GM23338 (cell line): ENCODE data around the gene TPMT. TPM values are rescaled to one million over a fixed set of nuclear protein-coding genes. Genes with fewer than 3 reads are reported as not detected.

Experiments used
- ATAC-seq: fragments of 200-7000 bp; cut with Tn5 transposase; 3 replicates; pipeline ENCODE4 v1.9.1; 2020
- DNase-seq: peaks from one replicate; pipeline ENCODE4 v3.0.0-alpha.2; 2015; ENCODE audit warnings: low spot score
- H2AFZ ChIP-seq: fragments of 200-600 bp; sonication (generic); 2 replicates; pipeline ENCODE4 v1.8.0; 2016; ENCODE audit warnings: antibody characterized with exemption, mild to moderate bottlenecking, moderate library complexity
- H3F3A ChIP-seq: fragments of 200-600 bp; sonication (generic); replicated peaks from 2 replicates; pipeline ENCODE4 v1.8.0; 2017; ENCODE audit warnings: antibody characterized with exemption, mixed run types, low read depth
- H3K27ac ChIP-seq: fragments of 200-600 bp; sonication (generic); 2 replicates; pipeline ENCODE4 v1.6.1; 2016; ENCODE audit warnings: low read depth
- H3K27me3 ChIP-seq: fragments of 200-600 bp; sonication (generic); 2 replicates; pipeline ENCODE4 v1.8.0; 2016; ENCODE audit warnings: mild to moderate bottlenecking, mixed run types, moderate library complexity; ENCODE audit not compliant: insufficient read depth
- H3K36me3 ChIP-seq: fragments of 200-600 bp; sonication (generic); 2 replicates; pipeline ENCODE4 v1.8.0; 2016; ENCODE audit warnings: mild to moderate bottlenecking; ENCODE audit not compliant: insufficient read depth
- H3K4me1 ChIP-seq: fragments of 200-600 bp; sonication (generic); 2 replicates; pipeline ENCODE4 v1.8.0; 2016; ENCODE audit warnings: mild to moderate bottlenecking, moderate library complexity; ENCODE audit not compliant: insufficient read depth
- H3K4me2 ChIP-seq: fragments of 200-600 bp; sonication (generic); 2 replicates; pipeline ENCODE4 v1.7.1; 2017; ENCODE audit warnings: mixed run types
- H3K4me3 ChIP-seq: fragments of 200-600 bp; sonication (generic); 2 replicates; pipeline ENCODE4 v1.6.1; 2016; ENCODE audit warnings: mixed run types
- H3K79me2 ChIP-seq: fragments of 200-600 bp; sonication (generic); replicated peaks from 2 replicates; pipeline ENCODE4 v1.8.0; 2017; ENCODE audit warnings: mild to moderate bottlenecking; ENCODE audit not compliant: insufficient read depth
- H3K9me2 ChIP-seq: fragments of 200-600 bp; sonication (generic); 2 replicates; pipeline ENCODE4 v1.8.0; 2017; ENCODE audit not compliant: insufficient read depth
- H4K20me1 ChIP-seq: fragments of 200-600 bp; sonication (generic); replicated peaks from 2 replicates; pipeline ENCODE4 v1.8.0; 2017; ENCODE audit warnings: mild to moderate bottlenecking; ENCODE audit not compliant: insufficient read depth
- H3K27ac Mint-ChIP-seq: 2 replicates; pipeline ENCODE4 v1.8.0; 2020; ENCODE audit warnings: inconsistent platforms, mild to moderate bottlenecking, moderate library complexity, mixed read lengths
- H3K27me3 Mint-ChIP-seq: 3 replicates; pipeline ENCODE4 v1.8.0; 2022; ENCODE audit warnings: low read depth, mild to moderate bottlenecking, moderate library complexity, mixed read lengths, inconsistent platforms; ENCODE audit not compliant: insufficient read depth, poor library complexity
- H3K36me3 Mint-ChIP-seq: 3 replicates; pipeline ENCODE4 v1.8.0; 2021; ENCODE audit warnings: low read depth, mild to moderate bottlenecking, inconsistent platforms, moderate library complexity, mixed read lengths
- H3K4me1 Mint-ChIP-seq: 3 replicates; pipeline ENCODE4 v1.8.0; 2020; ENCODE audit warnings: mild to moderate bottlenecking, inconsistent platforms, mixed read lengths
- H3K4me3 Mint-ChIP-seq: 3 replicates; pipeline ENCODE4 v1.8.0; 2021; ENCODE audit warnings: moderate library complexity, mild to moderate bottlenecking, inconsistent platforms, mixed read lengths
- H3K9me3 Mint-ChIP-seq: 3 replicates; pipeline ENCODE4 v1.8.0; 2020; ENCODE audit warnings: moderate library complexity, mild to moderate bottlenecking, inconsistent platforms, mixed read lengths
- CTCF ChIP-seq, 2 experiments: fragments of 200-600 bp in 1 of 2; sonication (generic) in 1 of 2; conservative IDR thresholded peaks; 2 replicates each; pipeline versions ENCODE4 v1.5.1 to v1.6.1; 2016 to 2017; ENCODE audit warnings: antibody characterized with exemption in 2 of 2, low read depth in 2 of 2, mild to moderate bottlenecking in 2 of 2, moderate library complexity in 1 of 2
- ETS1 ChIP-seq: IDR thresholded peaks from 2 replicates; pipeline ENCODE4 v1.6.1; 2016; ENCODE audit warnings: antibody characterized with exemption
- EZH2 ChIP-seq: fragments of 200-600 bp; sonication (generic); IDR thresholded peaks from one replicate; pipeline ENCODE4 v1.8.0; 2017; ENCODE audit warnings: antibody characterized with exemption, mild to moderate bottlenecking, low read depth; ENCODE audit not compliant: unreplicated experiment
- EZH2phosphoT487 ChIP-seq: fragments of 200-600 bp; sonication (generic); IDR thresholded peaks from one replicate; pipeline ENCODE4 v1.8.1; 2018; ENCODE audit warnings: antibody characterized with exemption; ENCODE audit not compliant: unreplicated experiment
- JUNB ChIP-seq: IDR thresholded peaks from one replicate; pipeline ENCODE4 v1.6.1; 2016; ENCODE audit warnings: antibody characterized with exemption; ENCODE audit not compliant: unreplicated experiment
- NANOG ChIP-seq: IDR thresholded peaks from 2 replicates; pipeline ENCODE4 v1.6.1; 2016; ENCODE audit warnings: antibody characterized with exemption, borderline replicate concordance
- POLR2AphosphoS5 ChIP-seq: IDR thresholded peaks from 2 replicates; pipeline ENCODE4 v1.6.1; 2016; ENCODE audit warnings: antibody characterized with exemption, low read depth
- REST ChIP-seq: IDR thresholded peaks from one replicate; pipeline ENCODE4 v1.6.1; 2018; ENCODE audit warnings: antibody characterized with exemption; ENCODE audit not compliant: unreplicated experiment
- STAT1 ChIP-seq: IDR thresholded peaks from one replicate; pipeline ENCODE4 v1.6.1; 2016; ENCODE audit warnings: antibody characterized with exemption; ENCODE audit not compliant: unreplicated experiment
- polyA plus RNA-seq: library from polyadenylated mRNA; unstranded; fragments of >200 nt; fragmentation: Nextera tagmentation; extraction: Ambion mirVana; gene quantifications from 2 replicates; pipeline ENCODE4 v1.2.1, GENCODE V29; 2016
- total RNA-seq: library from RNA; depleted of rRNA; stranded (reverse); fragments of >200 nt; shearing (Covaris generic); gene quantifications from 2 replicates; pipeline ENCODE4 v1.2.3, GENCODE V29; 2014

The TPMT gene
- total and polyA plus RNA-seq, 2 experiments from 2014 or later: 19.5 to 21.6 TPM

- Histone ChIP-seq H4K20me1 (no peaks in the 10 kb centered on the region), H3K4me2 (no peak overlapping the region), H3K27ac (no peak overlapping the region), H3K9me2 (no peaks in the 10 kb centered on the region), H3K4me3 (no peak overlapping the region), H3K79me2 (no peaks in the 10 kb centered on the region), H3K27me3 (no peaks in the 10 kb centered on the region), H3K36me3 (peaks cover 23% of the 10 kb centered on the region), H2AFZ (no peak overlapping the region), H3K4me1 (no peaks in the 10 kb centered on the region), H3F3A (no peaks in the 10 kb centered on the region)
- Mint-ChIP-seq H3K36me3 (peaks cover 39% of the 10 kb centered on the region), H3K27me3 (no peaks in the 10 kb centered on the region), H3K4me1 (peaks cover 5% of the 10 kb centered on the region; the same call in 2 of the 3 replicates), H3K9me3 (no peaks in the 10 kb centered on the region), H3K27ac (peak overlapping the region; percentile 51), H3K4me3 (no peak overlapping the region)
- no peak for DNase-seq
- TF ChIP-seq REST: no peak
- no peak for TF ChIP-seq NANOG
- no peak for TF ChIP-seq CTCF (conservative IDR thresholded peaks at IDR 0.05; ENCODE audit: low read depth in 2 of 2)
- TF ChIP-seq JUNB: no peak
- TF ChIP-seq POLR2AphosphoS5: no peak
- TF ChIP-seq EZH2phosphoT487: no peak
- TF ChIP-seq STAT1: no peak
- TF ChIP-seq EZH2: no peak
- TF ChIP-seq ETS1: no peak
- peak; percentile 60 for ATAC-seq
These were observed 12.9 kb downstream of the TPMT start for GRCh38 chr6:18141805-18142590.
